HG03565 (cell line): ENCODE data around the gene POU3F4.
A peak's percentile ranks its signal among the peaks of the same experiment; 100 is the strongest.

Experiments used
- ATAC-seq: cut with Tn5 transposase; IDR thresholded peaks from one replicate; pipeline ENCODE4 v1.9.1; 2021; ENCODE audit warnings: mild to moderate bottlenecking, moderate library complexity; ENCODE audit not compliant: unreplicated experiment

POU3F4 gene

DNA sequence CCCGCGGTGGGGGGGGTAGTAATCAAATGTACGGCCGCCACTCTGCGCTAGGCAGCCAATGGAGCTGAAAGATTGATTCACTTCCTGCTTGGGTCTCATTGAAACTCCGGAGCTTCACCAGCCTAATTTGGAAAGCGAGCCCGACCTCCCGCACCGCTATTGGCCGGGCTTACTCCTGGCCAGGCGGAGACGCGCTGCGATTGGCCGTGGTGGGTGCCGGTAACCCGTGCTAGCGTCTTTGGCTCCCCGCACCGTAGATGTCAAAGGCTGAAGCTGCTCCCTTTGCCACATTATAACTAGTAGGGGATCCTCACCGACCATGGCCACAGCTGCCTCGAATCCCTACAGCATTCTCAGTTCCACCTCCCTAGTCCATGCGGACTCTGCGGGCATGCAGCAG lies at the start of gene POU3F4:
POU3F4 (plus strand) TSS at position 285 of the 400 bp plus-strand sequence; CDS start at position 320, 35 bp downstream.
- ATAC-seq = no peak

DNA sequence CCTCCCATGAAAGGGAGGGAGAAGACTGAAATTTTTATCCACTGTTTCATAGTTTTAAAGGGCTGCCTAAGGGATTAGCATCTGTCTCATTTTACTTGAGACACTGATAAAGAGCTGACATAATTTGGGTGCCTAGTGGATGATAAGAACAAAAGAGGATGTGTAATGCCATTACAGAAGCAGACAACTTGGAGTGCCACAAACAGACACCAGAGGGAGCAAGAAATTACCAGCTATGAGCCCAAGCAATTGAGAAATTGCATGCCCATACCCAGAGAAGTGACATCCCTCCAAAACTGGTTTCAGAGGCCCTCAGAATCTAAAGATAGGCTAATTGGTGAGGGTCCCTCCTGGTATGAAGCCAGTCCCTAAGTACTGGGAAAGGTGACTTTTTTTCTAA lies 38.5 kb upstream of the POU3F4 start:
- ATAC-seq = peak; percentile 89

GRCh38 chrX:83495898-83496297 lies 12.2 kb upstream of the POU3F4 start:
- no peak for ATAC-seq

DNA sequence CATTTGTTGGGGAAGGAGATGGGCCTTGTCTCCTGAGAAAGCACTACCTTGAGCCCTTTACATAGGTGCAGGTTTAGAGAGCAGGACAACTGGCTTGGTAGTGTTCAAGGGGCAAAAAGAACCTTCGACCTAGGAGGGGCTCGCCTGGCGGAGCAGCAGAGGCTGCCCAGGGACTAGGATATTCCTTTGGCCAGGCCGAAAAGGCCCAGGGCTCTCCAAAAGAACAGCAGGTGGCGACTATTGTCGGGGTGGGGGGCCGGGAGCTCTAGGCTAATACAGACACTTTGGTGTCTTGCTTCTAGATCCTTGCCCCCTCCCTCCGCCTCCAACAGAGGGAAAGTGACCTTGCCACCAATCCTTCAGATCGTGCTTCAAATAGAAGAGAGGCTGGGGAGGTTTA lies 7.1 kb upstream of the POU3F4 start:
- ATAC-seq = no peak

GRCh38 chrX:83501530-83501929 lies 6.6 kb upstream of the POU3F4 start:
- no peak for ATAC-seq

- ATAC-seq = no peak
Observed at GRCh38 chrX:83504721-83505479, 3.2 kb upstream of the POU3F4 start.

- no peak for ATAC-seq
Observed at GRCh38 chrX:83508526-83509253, 600 bp downstream of the POU3F4 start.

DNA sequence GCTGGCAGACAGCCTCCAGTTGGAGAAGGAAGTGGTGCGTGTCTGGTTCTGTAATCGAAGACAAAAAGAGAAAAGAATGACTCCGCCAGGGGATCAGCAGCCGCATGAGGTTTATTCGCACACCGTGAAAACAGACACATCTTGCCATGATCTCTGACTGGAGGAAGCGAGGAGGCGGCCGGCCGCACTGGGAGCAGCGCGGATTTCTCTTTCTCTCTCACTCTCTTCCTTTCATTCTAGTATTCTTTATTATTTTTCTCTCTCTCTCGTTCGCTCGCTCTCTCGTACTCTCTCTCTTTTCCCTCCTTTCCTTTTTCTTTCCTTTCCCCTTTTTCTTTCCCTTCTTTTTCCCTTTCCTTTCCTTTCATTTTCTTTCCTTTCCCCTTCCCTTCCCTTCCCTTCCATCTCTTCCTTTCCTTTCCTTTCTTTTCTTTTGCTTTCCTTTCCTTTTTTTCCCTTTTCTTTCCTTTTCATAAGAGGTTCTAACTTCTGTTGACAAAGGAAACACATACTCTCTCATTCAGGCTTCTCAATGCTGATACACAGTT lies 1.2 kb downstream of the POU3F4 start:
- ATAC-seq = no peak

GRCh38 chrX:83510510-83511062 lies 2.5 kb downstream of the POU3F4 start:
- no peak for ATAC-seq

DNA sequence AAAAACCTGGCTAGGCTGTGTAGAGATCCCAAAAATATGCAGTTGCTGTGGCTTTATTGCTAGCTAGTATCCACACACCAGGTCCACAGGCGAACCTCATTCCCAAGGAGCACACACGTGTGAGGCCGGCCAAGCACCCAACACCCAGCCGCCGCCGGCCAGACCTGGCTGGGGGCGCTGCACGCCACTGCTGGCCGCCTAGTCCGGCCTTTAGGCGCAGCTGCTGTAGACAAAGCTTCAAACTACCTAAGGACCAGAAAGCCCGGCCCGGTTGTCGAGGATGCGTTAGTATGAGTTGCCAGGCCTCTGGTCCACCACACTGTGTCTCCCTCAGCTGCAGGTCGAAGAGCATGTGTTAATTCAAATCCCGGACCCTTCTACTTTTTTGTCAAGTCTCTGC lies 3.1 kb downstream of the POU3F4 start:
- no peak for ATAC-seq

DNA sequence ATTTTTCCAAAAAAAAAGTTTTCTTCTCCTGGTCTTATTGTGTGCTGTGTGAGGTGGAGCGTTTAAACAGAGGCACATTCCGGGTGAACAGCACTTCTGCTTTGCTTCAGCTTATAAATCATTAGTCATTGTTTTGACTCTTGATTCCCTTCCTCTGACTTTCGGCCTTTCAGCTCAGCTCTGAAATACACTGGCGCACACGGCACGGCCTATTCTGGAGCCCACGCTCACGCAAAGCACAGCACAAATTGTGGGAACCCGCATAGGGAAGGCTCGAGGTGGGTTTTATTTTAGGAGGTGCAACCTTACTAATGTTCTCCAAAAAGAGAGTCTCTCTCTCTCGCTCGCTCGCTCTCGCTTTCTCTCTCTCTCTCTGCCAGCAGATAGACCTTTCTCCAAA lies 4.0 kb downstream of the POU3F4 start:
- ATAC-seq = no peak

- no peak for ATAC-seq
Observed at GRCh38 chrX:83516597-83516996, 8.5 kb downstream of the POU3F4 start.

GRCh38 chrX:83521905-83522304 lies 13.8 kb downstream of the POU3F4 start:
- no peak for ATAC-seq

GRCh38 chrX:83529950-83530349 lies 21.9 kb downstream of the POU3F4 start:
- ATAC-seq = no peak

DNA sequence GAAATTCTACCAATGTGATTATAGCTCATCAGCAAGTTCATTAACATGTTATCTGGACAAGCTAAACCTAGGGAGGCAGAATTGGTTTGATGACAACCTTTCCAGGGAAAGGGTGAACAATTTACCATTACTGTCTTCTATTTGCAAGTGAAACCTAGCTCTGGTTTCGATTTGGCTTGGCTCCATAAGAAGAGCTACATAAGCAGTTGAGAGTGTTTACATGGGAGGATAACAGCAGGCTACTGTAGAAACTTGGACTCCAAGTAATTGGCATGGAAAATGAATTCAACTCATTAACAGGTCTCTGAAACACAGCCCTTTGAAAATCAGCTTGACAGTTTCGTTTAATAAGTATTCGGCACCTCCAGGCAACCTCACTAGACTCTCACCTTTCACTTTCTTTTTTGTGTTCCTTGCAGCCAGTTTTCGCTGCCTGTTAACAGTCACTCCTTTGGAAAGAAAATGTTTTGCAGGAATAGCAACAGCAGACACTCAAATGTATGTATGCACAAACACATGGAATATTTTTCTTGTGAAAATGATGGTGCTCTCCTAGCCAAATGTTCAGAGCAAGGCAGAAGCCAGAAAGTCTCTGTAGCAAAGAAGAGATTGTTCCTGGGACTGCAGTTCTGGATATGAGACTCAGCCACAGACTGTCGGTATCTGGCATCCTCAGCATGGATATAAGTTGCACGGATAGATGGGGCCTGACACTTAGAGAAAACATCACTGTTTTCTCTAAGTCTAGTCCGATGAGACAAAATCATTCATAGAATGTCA lies 27.5 kb downstream of the POU3F4 start:
- peak; percentile 69 for ATAC-seq
